CD4-positive, CD25-positive, alpha-beta regulatory T cell (primary cell): ENCODE measurements around the gene DSC1. TPM values are rescaled to one million over a fixed set of nuclear protein-coding genes. Genes with fewer than 3 reads are reported as not detected.

Experiments
- ATAC-seq, 2 donors: fragments of 150-1000 bp; cut with Tn5 transposase; one replicate each; pipeline ENCODE4 v1.10.0; 2021; ENCODE audit warnings: low read depth in 2 of 2, moderate number of reproducible peaks in 2 of 2, moderate library complexity in 1 of 2
- DNase-seq, 3 donors: peaks; one replicate each; pipeline versions ENCODE4 v3.0.0 to v3.0.0-alpha.2; 2012 to 2022; ENCODE audit warnings: mixed read lengths in 1 of 3
- H3K27ac ChIP-seq: one replicate; pipeline ENCODE4 v1.7.0; 2013; ENCODE audit warnings: mild to moderate bottlenecking, low read length; ENCODE audit not compliant: insufficient read depth, poor library complexity, severe bottlenecking
- H3K27me3 ChIP-seq: one replicate; pipeline ENCODE4 v1.7.0; 2013; ENCODE audit warnings: low read length; ENCODE audit not compliant: control insufficient read depth, insufficient read depth
- H3K36me3 ChIP-seq: one replicate; pipeline ENCODE4 v1.7.0; 2013; ENCODE audit warnings: mild to moderate bottlenecking, low read length, moderate library complexity; ENCODE audit not compliant: control insufficient read depth, insufficient read depth
- H3K4me1 ChIP-seq: 2 replicates; pipeline ENCODE4 v1.7.0; 2013; ENCODE audit warnings: mild to moderate bottlenecking, low read length; ENCODE audit not compliant: insufficient read depth, control insufficient read depth, poor library complexity, severe bottlenecking
- H3K4me3 ChIP-seq: one replicate; pipeline ENCODE4 v1.7.0; 2013; ENCODE audit warnings: low read depth, mild to moderate bottlenecking, low read length, moderate library complexity
- H3K9me3 ChIP-seq, 2 experiments: 1 replicate in 1 of 2; 2 replicates in 1 of 2; pipeline ENCODE4 v1.7.0; 2013; ENCODE audit warnings: low read length in 2 of 2, mild to moderate bottlenecking in 1 of 2, moderate library complexity in 1 of 2; ENCODE audit not compliant: control insufficient read depth in 2 of 2
- H3K27ac Mint-ChIP-seq, 3 donors: one replicate each; pipeline ENCODE4 v1.8.0; 2020 to 2022; ENCODE audit warnings: mild to moderate bottlenecking in 3 of 3, mixed read lengths in 3 of 3, moderate library complexity in 2 of 3
- H3K27me3 Mint-ChIP-seq: one replicate; pipeline ENCODE4 v1.8.0; 2022; ENCODE audit warnings: mild to moderate bottlenecking, mixed read lengths
- H3K36me3 Mint-ChIP-seq: one replicate; pipeline ENCODE4 v1.8.0; 2020; ENCODE audit warnings: mixed read lengths
- H3K4me1 Mint-ChIP-seq, 4 donors: one replicate each; pipeline ENCODE4 v1.8.0; 2020 to 2022; ENCODE audit warnings: mixed read lengths in 4 of 4, mild to moderate bottlenecking in 1 of 4
- H3K4me3 Mint-ChIP-seq, 4 donors: one replicate each; pipeline ENCODE4 v1.8.0; 2020 to 2022; ENCODE audit warnings: mild to moderate bottlenecking in 4 of 4, mixed read lengths in 4 of 4, moderate library complexity in 3 of 4
- H3K9me3 Mint-ChIP-seq, 7 donors: one replicate each; pipeline ENCODE4 v1.8.0; 2020 to 2022; ENCODE audit warnings: mixed read lengths in 7 of 7, mild to moderate bottlenecking in 3 of 7, moderate library complexity in 2 of 7
- polyA plus RNA-seq, 4 donors: library from polyadenylated mRNA; unstranded; fragments of 300-500 nt; fragmentation: Illumina TruSeq; gene quantifications; one replicate each; pipeline ENCODE4 v1.2.3, GENCODE V29; 2021
- total RNA-seq: library from RNA; stranded (reverse); gene quantifications from one replicate; pipeline ENCODE4 v1.2.3, GENCODE V29; 2022

DSC1 gene
- total and polyA plus RNA-seq, 5 donors from 2014 or later = 0.14 TPM; not detected in 4

- Mint-ChIP-seq H3K4me1 (no peaks in the 10 kb centered on the region), H3K9me3 (peaks cover 0 to 13% (median 8%) of the 10 kb centered on the region in 7 donors), H3K4me3 (no peak overlapping the region), H3K27me3 (no peaks in the 10 kb centered on the region), H3K36me3 (no peaks in the 10 kb centered on the region), H3K27ac (no peak overlapping the region)
- ATAC-seq = no peak
- Histone ChIP-seq H3K4me1 (no peaks in the 10 kb centered on the region), H3K9me3 (no peaks in the 10 kb centered on the region), H3K27me3 (no peaks in the 10 kb centered on the region), H3K36me3 (no peaks in the 10 kb centered on the region), H3K4me3 (no peak overlapping the region), H3K27ac (no peak overlapping the region)
- DNase-seq = no peak
Observed at GRCh38 chr18:31101183-31102024, 61.3 kb downstream of the DSC1 start.

DNA sequence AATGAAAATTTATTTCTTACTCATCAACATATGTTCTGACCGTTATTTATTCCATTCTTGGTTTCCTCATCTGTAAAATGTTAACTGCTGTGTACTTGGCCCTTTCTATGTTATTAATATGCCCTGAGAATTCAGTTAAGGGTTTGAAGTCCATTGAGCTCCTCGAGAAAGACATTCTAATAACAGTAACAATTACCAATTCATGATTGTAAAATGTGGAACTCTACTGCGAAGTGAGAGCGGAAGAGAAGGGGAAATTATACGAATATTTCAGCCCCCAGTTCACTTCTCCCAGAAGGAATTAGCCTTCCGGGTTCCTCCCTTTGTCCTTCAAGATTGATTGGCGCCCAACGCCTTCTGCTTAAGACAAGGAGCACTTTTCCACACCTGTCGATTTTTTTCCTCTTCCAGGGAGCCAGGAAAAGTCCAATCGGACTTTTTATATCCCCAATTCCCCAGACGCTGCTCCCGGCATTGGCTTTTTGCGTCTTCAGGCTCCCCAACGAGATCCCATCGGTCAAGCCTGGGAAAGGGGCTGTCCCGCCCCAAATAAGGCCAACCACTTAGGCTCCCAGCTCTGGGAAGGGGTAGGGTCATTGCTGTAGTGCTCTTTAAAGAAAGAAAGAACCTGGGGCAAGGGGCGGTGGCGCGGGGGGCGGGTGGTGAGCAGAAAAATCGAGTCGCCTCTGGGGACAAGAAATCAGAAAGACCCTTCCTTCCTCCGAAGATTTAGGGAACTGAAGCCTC is 62.0 kb downstream of the DSC1 start:
- H3K27me3 ChIP-seq = no peaks in the 10 kb centered on the region
- Mint-ChIP-seq H3K4me3 (no peak overlapping the region), H3K36me3 (no peaks in the 10 kb centered on the region), H3K4me1 (no peaks in the 10 kb centered on the region), H3K9me3 (peaks cover 0 to 14% (median 8%) of the 10 kb centered on the region in 7 donors), H3K27ac (no peak overlapping the region), H3K27me3 (no peaks in the 10 kb centered on the region)
- no peak overlapping the region for H3K27ac ChIP-seq
- no peaks in the 10 kb centered on the region for H3K9me3 ChIP-seq
- DNase-seq = no peak
- no peak overlapping the region for H3K4me3 ChIP-seq
- no peaks in the 10 kb centered on the region for H3K36me3 ChIP-seq
- no peak for ATAC-seq
- H3K4me1 ChIP-seq = no peaks in the 10 kb centered on the region

- Mint-ChIP-seq H3K27ac (no peak overlapping the region), H3K4me1 (no peaks in the 10 kb centered on the region), H3K36me3 (no peaks in the 10 kb centered on the region), H3K4me3 (no peak overlapping the region), H3K9me3 (peaks cover 0 to 20% (median 7%) of the 10 kb centered on the region in 7 donors), H3K27me3 (no peaks in the 10 kb centered on the region)
- no peak overlapping the region for H3K4me3 ChIP-seq
- no peaks in the 10 kb centered on the region for H3K27me3 ChIP-seq
- no peaks in the 10 kb centered on the region for H3K9me3 ChIP-seq
- no peaks in the 10 kb centered on the region for H3K36me3 ChIP-seq
- no peaks in the 10 kb centered on the region for H3K4me1 ChIP-seq
- ATAC-seq (no peak), DNase-seq (no peak)
- no peak overlapping the region for H3K27ac ChIP-seq
Observed at GRCh38 chr18:31099450-31100230, 63.0 kb downstream of the DSC1 start.

GRCh38 chr18:31098878-31099277 is 63.8 kb downstream of the DSC1 start:
- no peaks in the 10 kb centered on the region for H3K27me3 ChIP-seq
- no peaks in the 10 kb centered on the region for H3K36me3 ChIP-seq
- H3K27ac ChIP-seq = no peak overlapping the region
- no peak overlapping the region for H3K4me3 Mint-ChIP-seq
- H3K4me1 Mint-ChIP-seq = no peaks in the 10 kb centered on the region
- H3K36me3 Mint-ChIP-seq = no peaks in the 10 kb centered on the region
- H3K9me3 Mint-ChIP-seq = peaks cover 0 to 20% (median 7%) of the 10 kb centered on the region in 7 donors
- H3K4me1 ChIP-seq = no peaks in the 10 kb centered on the region
- no peak overlapping the region for H3K4me3 ChIP-seq
- H3K27me3 Mint-ChIP-seq = no peaks in the 10 kb centered on the region
- H3K27ac Mint-ChIP-seq = no peak overlapping the region
- no peaks in the 10 kb centered on the region for H3K9me3 ChIP-seq
- no peak for ATAC-seq
- DNase-seq = no peak

DNA sequence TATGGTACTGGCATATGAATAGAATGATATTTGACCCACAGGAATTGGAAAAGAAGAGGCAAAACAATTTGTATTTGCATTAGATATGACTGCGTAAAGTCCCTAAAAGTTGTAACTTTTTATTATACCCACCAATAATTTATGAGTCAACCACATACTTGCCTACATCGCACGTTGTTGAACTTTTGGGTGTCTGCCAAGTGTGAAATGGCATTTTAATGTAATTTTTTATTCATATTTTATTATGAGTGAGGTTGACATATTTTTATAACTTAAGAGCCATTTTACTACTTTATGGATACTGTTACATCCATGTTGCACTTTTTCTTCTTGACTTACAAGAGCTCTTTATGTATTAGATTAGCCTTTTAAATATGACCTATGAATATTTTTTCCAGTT is 65.0 kb downstream of the DSC1 start:
- Histone ChIP-seq H3K9me3 (no peaks in the 10 kb centered on the region), H3K4me3 (no peak overlapping the region), H3K27me3 (no peaks in the 10 kb centered on the region), H3K36me3 (no peaks in the 10 kb centered on the region), H3K27ac (no peak overlapping the region), H3K4me1 (no peaks in the 10 kb centered on the region)
- ATAC-seq = no peak
- H3K27ac Mint-ChIP-seq = no peak overlapping the region
- no peaks in the 10 kb centered on the region for H3K4me1 Mint-ChIP-seq
- no peaks in the 10 kb centered on the region for H3K36me3 Mint-ChIP-seq
- DNase-seq = no peak
- no peaks in the 10 kb centered on the region for H3K27me3 Mint-ChIP-seq
- no peak overlapping the region for H3K4me3 Mint-ChIP-seq
- H3K9me3 Mint-ChIP-seq = peaks cover 0 to 15% (median 4%) of the 10 kb centered on the region in 7 donors

DNA sequence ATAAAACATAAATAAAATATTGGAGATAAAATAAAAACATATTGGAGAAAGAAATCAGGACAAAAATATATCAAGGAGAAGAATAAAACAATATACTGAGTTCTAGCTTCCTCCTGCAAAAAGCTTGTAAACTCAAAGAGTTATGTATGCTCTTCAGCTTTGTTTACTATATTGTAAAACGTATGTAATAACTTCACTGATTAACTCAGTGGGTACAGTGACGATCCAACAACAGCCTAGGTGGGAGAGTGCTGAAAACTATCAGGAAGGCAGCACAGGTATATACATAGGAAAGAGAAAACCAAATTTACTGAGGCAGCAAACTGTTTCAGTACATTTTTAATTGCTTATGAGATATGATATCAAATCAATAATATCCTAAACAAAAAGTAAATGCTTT is 68.8 kb downstream of the DSC1 start:
- H3K4me1 ChIP-seq = no peaks in the 10 kb centered on the region

DNA sequence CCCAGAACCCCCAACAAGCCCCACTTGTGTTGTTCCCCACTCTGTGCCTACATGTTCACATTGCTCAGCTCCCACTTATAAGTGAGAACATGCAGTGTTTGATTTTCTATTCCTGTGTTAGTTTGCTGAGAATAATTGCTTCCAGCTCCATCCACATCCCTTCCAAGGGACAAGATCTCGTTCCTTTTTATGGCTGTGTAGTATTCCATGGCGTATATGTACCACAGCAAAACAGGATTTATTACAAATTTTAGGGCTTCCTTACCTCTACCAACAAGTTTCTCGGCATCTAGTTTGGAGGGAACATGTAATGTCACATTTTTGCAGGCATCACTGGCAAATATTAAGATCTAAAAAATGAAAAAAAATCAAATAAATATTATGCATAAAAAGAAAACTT is 69.4 kb downstream of the DSC1 start:
- no peak overlapping the region for H3K4me3 ChIP-seq
- H3K4me1 ChIP-seq = no peaks in the 10 kb centered on the region
- H3K27ac Mint-ChIP-seq = no peak overlapping the region
- ATAC-seq = no peak
- H3K9me3 ChIP-seq = no peaks in the 10 kb centered on the region
- DNase-seq = no peak
- no peaks in the 10 kb centered on the region for H3K36me3 Mint-ChIP-seq
- H3K27me3 ChIP-seq = no peaks in the 10 kb centered on the region
- no peak overlapping the region for H3K27ac ChIP-seq
- no peaks in the 10 kb centered on the region for H3K27me3 Mint-ChIP-seq
- H3K36me3 ChIP-seq = no peaks in the 10 kb centered on the region
- H3K9me3 Mint-ChIP-seq = peaks cover 0 to 39% (median 5%) of the 10 kb centered on the region in 7 donors
- H3K4me1 Mint-ChIP-seq = no peaks in the 10 kb centered on the region
- H3K4me3 Mint-ChIP-seq = no peak overlapping the region

More for the DNA sequence above, 68.8 kb downstream of the DSC1 start:
- no peak overlapping the region for H3K4me3 ChIP-seq
- H3K4me3 Mint-ChIP-seq = no peak overlapping the region
- no peak overlapping the region for H3K27ac Mint-ChIP-seq
- H3K27me3 Mint-ChIP-seq = no peaks in the 10 kb centered on the region
- no peaks in the 10 kb centered on the region for H3K36me3 ChIP-seq
- peaks cover 0 to 39% (median 5%) of the 10 kb centered on the region in 7 donors for H3K9me3 Mint-ChIP-seq
- H3K27ac ChIP-seq = no peak overlapping the region
- no peaks in the 10 kb centered on the region for H3K9me3 ChIP-seq
- no peaks in the 10 kb centered on the region for H3K4me1 Mint-ChIP-seq
- H3K27me3 ChIP-seq = no peaks in the 10 kb centered on the region
- H3K36me3 Mint-ChIP-seq = no peaks in the 10 kb centered on the region
- ATAC-seq (no peak), DNase-seq (no peak)
